Left ventricle myocardium superior (tissue), 1 donor: ENCODE data around the gene PYCR2. TPM values are rescaled to one million over a fixed set of nuclear protein-coding genes. Genes with fewer than 3 reads are reported as not detected.
A peak's percentile ranks its signal among the peaks of the same experiment; 100 is the strongest.
"Not testable (repeated sequence)": the region's sequence is repeated elsewhere in the genome, so short reads cannot be mapped to it uniquely, and the experiment has no call there.

Source experiments
- ATAC-seq: fragments of 200-7000 bp; cut with Tn5 transposase; one replicate; pipeline ENCODE4 v1.9.1; 2020; ENCODE audit warnings: mild to moderate bottlenecking, moderate library complexity
- DNase-seq: peaks from one replicate; pipeline ENCODE4 v3.0.0-alpha.2; 2020
- intact Hi-C: fragments of 100-400 bp; cut with micrococcal nuclease; formaldehyde crosslinking; loops from one replicate; pipeline ENCODE4 v1.11.0; 2022
- total RNA-seq: library from RNA; stranded (reverse); fragmentation: NEBNext Ultra II Directional; extraction: Animal tissue kit (Norgen Biotek cat#: 25700); gene quantifications from one replicate; pipeline ENCODE4 v1.2.1, GENCODE V29; 2021
- donor health status: DM: no; HTN: yes; CAD: no; lungs with severe emphysema.

Gene PYCR2
- total RNA-seq, 1 donor from 2014 or later: 62.3 TPM

DNA sequence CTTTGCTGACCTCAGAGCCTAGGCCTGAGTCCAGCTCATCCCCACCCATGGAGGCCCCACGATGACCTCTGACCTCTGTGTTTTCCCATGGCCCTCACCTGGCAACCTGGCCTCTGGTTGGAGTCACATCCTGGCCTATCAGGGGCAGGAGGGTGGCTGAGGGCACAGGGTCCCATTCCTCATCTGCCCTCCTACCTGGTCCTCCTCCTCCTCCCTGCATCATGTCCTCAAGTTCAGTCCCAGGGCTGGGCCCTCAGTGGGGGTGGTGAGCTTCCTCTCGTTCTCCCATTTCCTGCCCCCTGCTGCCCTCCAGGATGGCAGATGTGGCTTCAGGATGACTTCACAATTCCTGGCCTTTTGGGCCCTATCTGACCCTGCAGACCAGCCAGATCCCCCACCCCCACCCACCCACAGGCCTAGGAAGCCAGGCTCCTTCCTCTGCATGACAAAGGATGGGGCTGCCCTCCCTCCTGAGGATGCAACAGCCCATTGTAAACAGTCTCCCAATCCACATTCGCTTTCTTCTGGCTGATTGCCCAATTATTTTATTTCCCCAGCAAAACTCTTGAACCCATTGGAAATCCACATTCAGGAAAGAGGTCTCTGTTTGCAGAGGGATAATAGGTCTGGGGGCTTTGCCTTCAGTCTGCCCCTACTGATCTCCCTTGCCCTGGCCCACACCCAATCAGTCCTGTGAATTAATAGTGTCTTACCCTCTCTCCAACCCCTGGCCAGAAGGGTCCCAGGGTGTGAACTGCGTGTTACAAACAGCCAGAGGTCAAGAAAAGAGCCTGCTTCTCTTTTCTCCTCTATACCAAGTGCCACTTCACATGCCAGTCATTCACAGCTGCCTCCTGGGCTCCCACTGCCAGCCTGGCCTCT, 24.8 kb downstream of the PYCR2 start:
- DNase-seq (no peak), ATAC-seq (no peak)
- intact Hi-C loops: no loop called here

DNA sequence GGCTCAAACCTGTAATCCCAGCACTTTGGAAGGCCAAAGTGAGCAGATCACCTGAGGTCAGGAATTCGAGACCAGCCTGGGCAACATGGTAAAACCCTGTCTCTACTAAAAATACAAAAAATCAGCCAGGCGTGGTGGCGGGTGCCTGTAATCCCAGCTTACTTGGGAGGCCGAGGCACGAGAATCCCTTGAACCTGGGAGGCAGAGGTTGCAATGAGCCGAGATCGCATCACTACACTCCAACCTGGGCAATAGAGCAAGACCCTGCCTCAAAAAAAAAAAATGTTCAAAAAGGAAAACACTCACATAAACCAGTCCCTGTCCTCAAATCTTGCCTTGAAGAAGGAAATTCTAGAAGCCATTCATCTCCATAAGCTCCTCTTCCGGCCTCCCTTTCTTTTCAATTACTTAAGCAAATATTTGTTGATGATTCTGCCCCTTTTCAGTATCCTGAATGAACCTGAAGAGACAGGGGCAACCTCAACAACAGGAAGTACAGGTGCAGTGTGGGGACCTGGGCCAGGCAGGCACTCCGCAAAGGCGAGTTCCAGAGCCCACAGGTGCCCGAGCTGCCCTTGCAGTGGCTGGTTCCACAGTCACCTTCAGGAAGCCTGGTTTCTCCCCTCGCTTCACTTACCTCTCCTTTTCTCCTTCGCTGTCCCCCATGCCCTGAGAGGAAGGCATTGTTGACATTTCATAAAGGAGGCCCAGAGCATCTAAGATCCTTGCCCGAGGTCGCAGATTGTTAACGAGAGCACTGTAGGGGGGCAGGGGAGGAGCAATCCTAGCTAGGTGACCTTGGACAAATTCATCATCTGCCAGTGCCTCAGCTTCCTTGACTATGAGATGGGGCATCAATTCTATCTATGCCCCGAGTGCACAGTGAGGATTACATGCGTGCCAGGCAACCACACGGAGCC, 26.2 kb downstream of the PYCR2 start:
- DNase-seq (no peak), ATAC-seq (no peak)
- intact Hi-C loops: no loop called here

DNA sequence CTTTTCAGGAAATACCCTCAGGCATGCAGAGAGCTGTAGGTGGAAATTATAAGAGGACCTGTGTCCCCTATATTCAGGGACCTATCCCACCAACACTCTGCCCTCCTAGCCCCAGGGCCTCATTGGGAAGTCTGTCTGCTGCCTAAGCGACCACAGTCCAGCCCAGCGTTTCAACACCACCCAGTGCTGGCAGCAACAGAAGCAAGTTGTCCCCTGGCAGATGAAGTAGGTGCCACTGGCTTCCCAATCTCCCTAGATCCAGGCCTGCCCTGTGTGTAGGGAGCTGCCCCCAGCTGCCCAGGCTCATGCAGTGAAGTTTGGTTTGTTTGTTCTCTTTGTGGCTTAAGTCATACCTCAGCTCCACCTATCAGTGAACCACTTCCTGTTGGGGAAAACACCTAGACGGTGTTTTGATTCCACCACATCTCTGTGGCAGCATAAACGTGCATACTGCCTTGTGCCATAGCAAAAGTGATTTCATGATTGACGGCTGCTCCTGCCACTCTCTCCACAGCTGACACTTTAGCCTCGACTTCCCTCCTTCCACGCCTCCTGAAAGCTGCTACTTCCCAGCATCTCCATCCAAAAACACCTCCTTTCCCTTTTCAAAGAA, 27.0 kb downstream of the PYCR2 start:
- no peak for ATAC-seq
- no peak for DNase-seq
- intact Hi-C loops: no loop called here

DNA sequence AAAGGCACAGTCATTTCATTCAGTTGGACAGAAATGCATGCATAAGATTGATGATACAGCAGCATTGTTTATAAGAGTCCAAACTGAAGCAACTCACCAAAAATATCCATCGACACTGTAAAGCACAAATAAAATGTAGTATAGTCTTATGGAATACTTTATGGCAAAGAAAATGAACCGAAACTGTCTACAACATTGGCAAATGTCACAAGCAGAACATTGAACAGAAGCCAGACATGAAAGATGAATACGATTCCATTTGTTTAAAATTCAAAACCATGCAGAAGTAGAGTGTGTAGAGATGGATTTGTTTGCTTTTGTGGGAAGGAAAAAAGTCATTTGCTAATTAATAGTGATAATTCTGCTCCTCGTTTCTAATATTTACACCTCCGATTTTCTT, 27.6 kb downstream of the PYCR2 start:
- no peak for DNase-seq
- intact Hi-C loops: no loop called here
- no peak for ATAC-seq

DNA sequence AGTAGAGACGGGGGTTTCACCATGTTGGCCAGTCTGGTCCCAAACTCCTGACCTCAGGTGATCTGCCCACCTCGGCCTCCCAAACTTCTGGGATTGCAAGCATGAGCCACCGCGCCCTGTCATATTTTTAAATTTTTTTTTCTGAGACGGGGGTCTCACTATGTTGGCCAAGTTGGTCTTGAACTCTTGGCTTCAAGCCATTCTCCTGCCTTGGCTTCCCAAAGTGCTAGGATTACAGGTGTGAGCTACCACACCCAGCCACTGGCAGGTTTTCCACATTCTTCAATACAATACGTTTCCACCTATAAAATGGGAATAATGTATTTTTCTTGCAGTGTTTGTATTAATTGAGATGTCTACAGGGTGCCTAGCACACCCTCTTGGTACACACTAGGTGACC, 31.7 kb downstream of the PYCR2 start:
- no peak for ATAC-seq
- DNase-seq: no peak
- intact Hi-C loops: no loop called here

DNA sequence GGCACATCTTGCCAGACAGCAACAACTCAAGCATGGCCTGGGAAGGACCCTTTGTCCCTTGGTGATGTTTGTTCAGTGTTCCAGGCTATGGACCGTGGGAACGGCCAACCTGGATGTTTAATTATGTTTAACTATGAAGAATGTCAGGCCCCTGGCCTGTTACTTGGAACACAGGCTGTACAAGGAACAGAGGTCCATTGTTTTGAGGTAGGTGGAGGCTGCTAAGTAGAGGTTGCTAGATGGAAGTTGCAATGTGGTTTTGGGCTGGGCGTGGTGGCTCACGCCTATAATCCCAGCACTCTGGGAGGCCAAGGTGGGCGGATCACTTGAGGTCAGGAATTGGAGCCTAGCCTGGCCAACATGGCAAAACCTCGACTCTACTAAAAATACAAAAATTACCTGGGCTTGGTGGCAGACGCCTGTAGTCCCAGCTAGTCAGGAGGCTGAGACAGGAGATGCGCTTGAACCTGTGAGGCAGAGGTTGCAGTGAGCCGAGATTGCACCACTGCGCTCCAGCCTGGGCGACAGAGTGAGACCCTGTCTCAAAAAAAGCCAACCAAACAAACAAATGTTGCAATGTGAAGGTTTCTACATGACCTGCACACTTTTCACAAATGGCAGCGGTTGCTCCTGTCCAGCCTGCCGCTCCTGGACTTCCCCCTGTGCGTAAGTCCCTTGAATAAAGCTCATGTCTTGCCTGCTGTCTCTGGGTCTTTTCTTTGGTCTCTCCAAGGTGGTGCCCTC, 32.6 kb downstream of the PYCR2 start:
- intact Hi-C loops: no loop called here
- ATAC-seq: no peak
- no peak for DNase-seq

DNA sequence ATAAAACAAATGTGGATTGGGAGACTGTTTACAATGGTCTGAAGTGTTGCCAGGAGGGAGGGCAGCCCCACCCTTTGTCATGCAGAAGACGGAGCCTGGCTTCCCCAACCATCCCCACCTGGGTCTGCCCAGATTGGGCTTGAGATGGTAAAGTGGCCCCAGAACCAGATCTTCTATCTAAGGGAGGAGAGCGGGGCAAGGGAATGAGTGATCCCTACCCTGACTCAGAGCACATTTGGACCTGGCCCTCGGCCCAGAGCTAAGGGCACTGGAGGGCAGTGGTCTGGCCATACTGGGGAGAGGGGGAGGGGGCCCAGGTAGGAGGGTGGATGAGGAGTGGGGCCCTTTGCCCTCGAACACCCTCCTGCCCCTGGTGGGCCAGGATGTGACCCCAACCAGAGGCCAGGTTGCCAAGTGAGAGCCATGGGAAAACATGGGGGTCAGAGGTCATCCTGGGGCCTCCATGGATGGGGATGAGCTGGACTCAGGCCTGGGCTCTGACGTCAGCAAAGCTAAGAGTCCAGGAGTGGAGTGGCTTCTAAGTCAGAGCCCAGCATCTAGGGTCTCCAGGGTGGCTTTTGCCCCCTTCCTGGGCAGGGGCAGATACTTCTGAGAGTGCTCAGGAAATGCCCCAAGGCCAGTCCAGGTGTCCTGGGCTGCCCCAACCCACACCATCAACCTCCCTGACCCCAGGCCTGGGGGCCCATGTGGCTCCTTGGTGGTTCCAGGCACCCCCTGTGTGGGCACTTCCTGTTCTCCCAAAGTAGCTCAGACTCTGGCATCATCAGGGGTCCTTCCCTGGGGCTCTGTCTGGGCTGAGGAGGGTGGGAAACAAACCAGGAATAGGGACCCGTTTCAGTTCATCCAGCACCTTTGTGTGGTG, 33.5 kb downstream of the PYCR2 start:
- intact Hi-C loops: no loop called here
- ATAC-seq (peak; percentile 32), DNase-seq (no peak)

DNA sequence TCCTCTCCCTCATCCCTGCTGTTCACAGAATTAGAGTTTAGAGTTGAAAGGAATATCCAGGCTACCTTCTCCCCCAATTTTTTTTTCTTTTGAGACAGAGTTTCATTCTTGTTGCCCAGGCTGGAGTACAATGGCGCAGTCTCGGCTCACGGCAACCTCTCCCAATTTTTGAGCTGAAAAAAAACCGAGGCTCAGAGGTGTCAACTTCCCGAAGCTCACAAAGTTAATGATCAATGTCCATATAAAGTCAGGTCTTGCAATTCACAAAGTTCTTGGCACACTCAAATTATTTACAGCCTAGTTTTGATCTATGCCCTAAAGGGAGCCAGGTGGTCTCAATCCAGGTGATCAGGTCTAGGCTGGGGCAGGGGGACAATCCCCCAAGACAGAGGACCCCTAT, 34.3 kb downstream of the PYCR2 start:
- ATAC-seq (no peak), DNase-seq (no peak)
- intact Hi-C loops: no loop called here

DNA sequence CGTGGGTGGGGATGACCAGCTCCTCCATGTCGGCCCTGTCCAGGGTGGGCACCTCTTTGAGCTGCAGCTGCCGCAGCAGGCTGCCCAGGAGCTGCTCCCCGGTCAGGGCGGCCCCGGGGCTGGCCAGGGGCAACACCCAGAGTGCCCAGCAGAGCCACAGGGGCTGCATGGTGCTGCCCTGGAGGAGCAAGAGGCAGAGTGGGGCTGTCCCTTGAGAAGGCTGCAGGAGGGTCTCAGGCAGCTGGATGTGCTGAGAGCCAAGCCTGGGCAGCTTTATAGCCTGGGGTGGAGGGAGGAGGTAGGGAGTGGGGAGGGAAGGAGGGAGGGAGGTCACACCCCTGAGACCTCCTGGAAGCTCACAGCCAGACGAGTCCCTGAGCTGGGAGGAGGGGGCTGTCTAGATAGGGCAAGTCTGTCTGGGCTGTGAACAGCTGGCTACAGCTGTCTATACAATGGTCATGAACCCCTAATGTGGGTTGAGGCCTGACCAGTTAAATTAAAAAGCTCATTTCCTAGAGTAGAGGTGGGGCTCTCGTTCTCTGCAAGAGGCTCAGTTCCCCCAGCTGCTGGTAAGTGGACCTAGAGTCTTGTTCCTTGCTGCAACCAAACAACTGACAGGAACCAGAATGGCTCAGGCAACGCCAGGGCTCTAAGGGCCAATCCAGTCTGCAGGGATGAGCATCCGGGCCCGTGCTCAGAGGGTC, 35.0 kb downstream of the PYCR2 start, which contains the start of gene LEFTY1:
TSS of gene LEFTY1 (minus strand) at position 249 of the 704 bp plus-strand sequence. CDS start at position 169, 80 bp downstream.
- DNase-seq: no peak
- ATAC-seq: peak; percentile 72
- intact Hi-C loops: no loop called here

DNA sequence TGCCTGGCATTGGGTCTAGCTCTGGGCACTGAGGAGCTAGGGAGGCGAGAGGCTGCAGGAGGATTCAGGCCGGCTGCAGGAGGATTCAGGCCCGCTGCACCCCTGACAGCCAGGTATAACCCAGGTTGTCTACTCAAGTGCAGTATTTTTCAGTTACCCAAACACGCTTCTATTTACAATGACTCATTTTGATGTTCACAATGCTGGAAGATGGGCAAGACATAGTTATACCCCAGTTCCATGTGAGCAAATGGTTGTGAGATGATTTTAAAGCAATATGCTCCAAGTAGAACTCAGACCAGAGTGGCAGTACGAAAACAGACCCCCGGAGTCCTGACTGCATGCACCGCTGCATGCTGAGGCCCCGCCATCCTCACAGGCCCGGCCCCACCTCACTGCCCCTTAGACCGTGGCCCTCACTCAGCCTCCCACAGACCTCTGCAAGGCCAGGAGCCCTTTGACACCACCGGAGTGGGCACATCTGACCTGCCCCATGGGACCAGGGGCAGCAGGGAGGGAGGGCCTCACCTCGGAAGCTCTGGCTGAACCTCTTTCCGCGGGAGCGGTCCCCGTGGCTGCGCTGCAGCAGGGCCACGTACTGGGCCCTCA, 35.7 kb downstream of the PYCR2 start:
- intact Hi-C loops: no loop called here
- ATAC-seq (no peak), DNase-seq (no peak)

DNA sequence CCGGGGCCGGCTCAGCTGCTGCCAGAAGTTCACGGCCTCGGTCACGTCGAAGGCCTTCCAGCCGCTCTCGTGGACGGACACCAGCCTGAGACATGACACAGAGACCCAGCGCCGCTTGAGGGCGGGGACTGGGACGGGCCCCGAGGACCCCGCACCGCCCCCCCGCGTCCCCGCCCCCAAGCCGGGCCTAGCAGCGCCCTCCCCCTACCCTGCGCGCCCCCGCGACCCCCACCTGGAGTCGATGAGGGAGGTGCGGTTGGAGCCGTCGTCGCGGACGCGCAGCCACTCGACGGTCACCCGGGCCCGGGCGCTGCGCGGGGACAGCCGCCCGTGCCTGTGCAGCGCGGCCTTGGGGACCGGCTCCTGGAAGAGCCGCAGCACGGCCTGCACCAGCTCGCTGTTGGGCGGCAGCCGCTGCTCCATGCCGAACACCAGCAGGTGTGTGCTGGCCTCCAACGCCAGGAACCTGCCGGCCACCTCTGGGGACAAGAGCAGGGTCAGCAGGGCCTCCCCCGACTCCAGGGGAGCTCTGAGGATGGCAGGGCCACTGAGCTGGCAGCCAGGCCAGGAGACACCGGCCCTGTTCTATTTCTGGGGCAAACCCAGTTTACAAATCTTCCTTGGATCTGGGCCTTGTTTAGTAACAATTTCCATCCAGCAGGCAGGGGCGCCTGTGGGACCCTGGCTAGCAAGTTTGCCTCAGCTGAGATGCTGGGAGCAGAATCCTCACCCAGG, 36.3 kb downstream of the PYCR2 start:
- intact Hi-C loops, DNase-seq, ATAC-seq: not testable (repeated sequence)

DNA sequence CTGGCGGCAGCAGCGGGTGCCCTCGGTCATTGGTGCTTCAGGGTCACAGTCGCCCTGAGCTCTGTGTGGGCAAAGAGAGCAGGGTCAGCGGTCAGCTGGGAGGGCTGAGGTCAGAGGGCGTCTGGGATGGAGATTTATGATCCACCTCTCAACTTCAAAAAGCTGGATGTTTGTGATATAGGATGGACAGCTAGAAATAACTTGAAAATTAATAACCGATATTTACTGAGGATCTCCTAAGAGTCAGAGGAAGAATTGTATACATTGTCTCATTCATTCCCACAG, 37.1 kb downstream of the PYCR2 start:
- ATAC-seq (no peak), DNase-seq (no peak)

DNA sequence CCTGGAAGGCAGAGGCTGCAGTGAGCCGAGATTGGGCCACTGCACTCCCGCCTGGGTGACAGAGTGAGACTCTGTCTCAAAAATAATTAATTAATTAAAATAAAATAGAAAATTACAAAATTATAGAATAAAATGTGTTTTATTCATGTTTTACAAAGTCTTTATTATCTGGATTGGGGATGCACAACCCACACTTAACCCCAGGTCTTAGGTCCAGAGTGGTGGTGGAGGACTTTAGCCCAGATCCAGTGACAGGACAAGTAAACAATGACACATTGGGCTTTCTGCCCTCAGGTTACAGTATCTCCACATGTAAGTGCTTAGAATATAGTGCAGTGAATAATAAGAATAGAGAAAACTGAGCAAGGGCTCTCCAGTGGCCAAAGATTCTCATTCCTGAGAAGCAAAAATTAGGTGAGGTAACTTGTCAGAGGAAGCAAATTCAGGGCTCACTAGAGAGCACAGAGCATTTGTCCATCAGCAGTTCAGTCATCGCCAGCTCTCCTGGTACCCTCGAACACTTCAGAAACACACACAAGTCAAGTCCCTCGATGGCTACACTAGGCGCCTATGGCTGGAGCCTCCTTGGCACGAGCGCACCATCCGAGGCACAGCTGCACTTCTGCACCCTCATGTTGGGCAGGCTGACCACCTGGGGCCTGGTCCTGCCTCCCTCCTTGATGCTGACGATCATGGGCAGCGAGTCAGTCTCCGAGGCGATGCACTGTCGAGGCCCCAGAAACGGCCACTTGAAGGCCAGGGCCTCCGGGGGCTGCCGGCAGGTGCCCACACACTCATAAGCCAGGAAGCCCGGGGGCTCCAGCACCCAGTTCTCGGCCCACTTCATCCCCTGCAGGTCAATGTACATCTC, 37.7 kb downstream of the PYCR2 start:
- DNase-seq: no peak
- no peak for ATAC-seq
- intact Hi-C loops: no loop called here

More for the DNA sequence above, 37.1 kb downstream of the PYCR2 start:
- intact Hi-C loops: no loop called here

DNA sequence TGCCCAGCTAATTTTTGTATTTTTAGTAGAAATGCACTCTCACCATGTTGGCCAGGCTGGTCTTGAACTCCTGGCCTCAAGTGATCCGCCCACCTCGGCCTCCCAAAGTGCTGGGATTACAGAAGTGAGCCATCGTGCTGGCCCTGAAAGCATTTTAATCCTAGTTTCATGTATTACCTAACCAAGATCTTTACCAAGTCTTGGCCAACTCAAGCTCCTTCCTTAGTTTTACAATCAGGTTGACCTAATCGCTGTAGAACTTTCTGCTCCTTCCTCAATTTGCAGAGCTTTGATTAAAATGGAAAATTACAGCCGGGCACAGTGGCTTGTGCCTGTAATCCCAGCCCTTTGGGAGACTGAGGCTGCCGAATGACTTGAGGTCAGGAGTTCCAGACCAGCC, 38.7 kb downstream of the PYCR2 start:
- ATAC-seq: no peak
- intact Hi-C loops: no loop called here
- no peak for DNase-seq

DNA sequence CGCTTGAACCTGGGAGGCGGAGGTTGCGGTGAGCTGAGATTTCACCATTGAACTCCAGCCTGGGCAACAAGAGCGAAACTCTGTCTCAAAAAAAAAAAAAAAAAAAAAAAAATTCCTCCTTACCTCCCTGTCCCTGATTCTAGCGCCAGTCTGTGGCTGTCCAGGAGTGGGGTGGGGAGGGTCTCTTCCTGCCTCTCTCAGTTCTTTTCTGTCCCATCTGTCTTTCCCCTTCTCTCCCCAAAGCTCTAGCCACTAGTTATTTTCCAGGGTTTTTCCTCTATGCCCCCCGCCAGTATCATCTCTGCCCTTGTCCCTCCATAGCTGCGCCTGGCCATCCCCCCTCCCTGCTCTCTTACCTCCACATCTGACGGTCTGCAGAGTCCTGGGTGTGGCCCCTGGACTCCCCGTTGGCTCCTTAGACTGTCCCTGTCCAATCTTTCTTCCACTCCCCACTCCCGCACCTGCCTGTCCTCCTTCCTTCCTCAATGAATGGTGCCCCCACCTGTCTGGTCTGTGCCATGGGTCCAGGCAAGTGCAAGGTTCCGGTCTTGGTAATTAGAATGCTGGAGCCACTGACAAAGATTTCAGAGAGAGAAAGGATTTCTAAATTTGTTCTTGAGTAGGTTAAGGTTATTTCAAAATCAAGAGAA, 40.3 kb downstream of the PYCR2 start:
- DNase-seq (no peak), ATAC-seq (no peak)
- intact Hi-C loops: no loop called here
